K562 (cell line): ENCODE results near the gene SEC14L3.

Source experiments
- BHLHE40 ChIP-seq: IDR thresholded peaks from 2 replicates; pipeline ENCODE4 v1.6.1; 2011; ENCODE audit warnings: low read length, improper control_type of control experiment
- CTCF ChIP-seq, 3 experiments: IDR thresholded peaks in 2 of 3; conservative IDR thresholded peaks in 1 of 3; 2 replicates each; pipeline ENCODE4 v1.5.1; 2011 to 2012; ENCODE audit warnings: low read length in 3 of 3, mild to moderate bottlenecking in 3 of 3, control low read depth in 2 of 3, improper control_type of control experiment in 1 of 3, inconsistent platforms in 1 of 3, low read depth in 1 of 3, mixed read lengths in 1 of 3, moderate library complexity in 1 of 3; ENCODE audit not compliant: insufficient read depth in 2 of 3
- U2AF2 ChIP-seq: fragments of 200-400 bp; formaldehyde crosslinking; optimal IDR thresholded peaks from 2 replicates; pipeline ENCODE3; 2017; ENCODE audit warnings: low read depth, mild to moderate bottlenecking, low read length

DNA sequence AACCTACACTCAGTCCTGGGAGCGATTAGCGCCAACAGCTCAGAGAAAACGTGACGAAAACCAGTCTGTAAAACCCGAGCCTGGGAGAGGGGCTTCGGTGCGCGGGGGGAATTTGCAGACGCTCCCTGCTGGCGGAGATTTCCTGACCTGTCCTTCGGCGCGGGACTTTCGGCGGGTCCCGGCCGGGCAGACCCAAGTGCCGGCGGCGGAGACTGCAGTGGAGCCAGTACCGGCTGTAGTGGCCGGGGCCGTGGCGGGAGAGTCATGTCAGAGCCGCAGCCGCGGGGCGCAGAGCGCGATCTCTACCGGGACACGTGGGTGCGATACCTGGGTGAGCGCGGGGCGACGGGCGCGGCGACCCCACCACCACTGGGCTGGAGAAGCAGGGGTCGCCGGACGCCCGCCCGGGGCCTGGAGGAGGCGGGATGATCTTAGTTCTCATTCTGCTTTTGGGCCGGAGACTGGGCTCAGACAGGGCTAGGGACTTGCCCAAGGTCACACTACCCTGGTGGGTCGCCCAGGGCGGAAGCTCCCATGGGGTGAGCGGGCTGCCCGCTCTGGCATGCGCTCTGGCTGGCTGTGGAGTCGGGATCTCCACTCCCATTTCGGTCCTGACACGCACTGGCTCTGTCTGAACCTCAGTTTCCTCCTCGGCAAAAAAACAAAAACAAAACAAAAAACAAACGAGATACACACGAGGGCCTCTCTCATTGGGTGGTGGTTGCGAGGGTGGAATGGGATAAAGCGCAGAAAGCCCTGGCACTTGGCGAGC is 46.0 kb downstream of the SEC14L3 start, which contains the start of gene MTFP1:
- TF ChIP-seq BHLHE40: peak; percentile 65
- TF ChIP-seq CTCF (IDR thresholded peaks at IDR 0.05 in 2 of 3, conservative IDR thresholded peaks at IDR 0.05 in 1 of 3; ENCODE audit: insufficient read depth in 2 of 3, low read depth in 1 of 3, low read length in 3 of 3): no peak
- TF ChIP-seq U2AF2: no peak
